Spinal cord (tissue), 10 donors: ENCODE data around the gene XPC. TPM values are rescaled to one million over a fixed set of nuclear protein-coding genes. Genes with fewer than 3 reads are reported as not detected.

Experiments used
- DNase-seq, 6 donors: peaks; one replicate each; pipeline versions ENCODE4 v3.0.0 to v3.0.0-alpha.2; 2013 to 2015; ENCODE audit warnings: low spot score in 6 of 6, low read depth in 4 of 6
- H3K27ac ChIP-seq: one replicate; pipeline ENCODE4 v1.5.1; 2013; ENCODE audit warnings: low read depth, low read length, control low read depth
- H3K27me3 ChIP-seq: one replicate; pipeline ENCODE4 v1.6.1; 2013; ENCODE audit warnings: low read length; ENCODE audit not compliant: control insufficient read depth, insufficient read depth
- H3K36me3 ChIP-seq: one replicate; pipeline ENCODE4 v1.6.1; 2013; ENCODE audit warnings: low read length; ENCODE audit not compliant: control insufficient read depth, insufficient read depth
- H3K4me1 ChIP-seq: one replicate; pipeline ENCODE4 v1.6.1; 2013; ENCODE audit warnings: low read length; ENCODE audit not compliant: control insufficient read depth, insufficient read depth
- H3K4me3 ChIP-seq: one replicate; pipeline ENCODE4 v1.5.1; 2013; ENCODE audit warnings: low read depth, low read length, control low read depth
- H3K9me3 ChIP-seq: one replicate; pipeline ENCODE4 v1.6.1; 2013; ENCODE audit warnings: low read length; ENCODE audit not compliant: control insufficient read depth, insufficient read depth
- WGBS: methylation state at CpG from one replicate; pipeline ENCODE4 v1.1.5; 2013; ENCODE audit warnings: missing lambda C conversion rate; ENCODE audit not compliant: insufficient coverage; 5-methylcytosine and 5-hydroxymethylcytosine counted together
- polyA plus RNA-seq, 2 donors: library from polyadenylated mRNA; unstranded; fragments of 120-200 nt; gene quantifications; one replicate each; pipeline ENCODE4 v1.2.1, GENCODE V29; 2013; ENCODE audit not compliant: insufficient read length in 2 of 2
- total RNA-seq, 2 donors: library from RNA; depleted of rRNA in 1 of 2; stranded (reverse); fragments of 120-200 nt in 1 of 2; fragments of >200 nt in 1 of 2; gene quantifications; one replicate each; pipeline versions ENCODE4 v1.2.3 to v1.2.4, GENCODE V29; 2013 to 2014
- donor health status: healthy.

The XPC gene
- total and polyA plus RNA-seq, 4 donors = 14.7 to 32.6 (median 29.3) TPM

GRCh38 chr3:14152233-14152962 lies 26.0 kb downstream of the XPC start:
- Histone ChIP-seq H3K36me3 (peaks cover 67% of the 10 kb centered on the region), H3K4me3 (no peak overlapping the region), H3K9me3 (no peaks in the 10 kb centered on the region), H3K4me1 (peaks cover 11% of the 10 kb centered on the region), H3K27me3 (no peaks in the 10 kb centered on the region), H3K27ac (no peak overlapping the region)
- 88% methylated on average over 7 of the region's 11 CpGs for WGBS
- DNase-seq = no peak

DNA sequence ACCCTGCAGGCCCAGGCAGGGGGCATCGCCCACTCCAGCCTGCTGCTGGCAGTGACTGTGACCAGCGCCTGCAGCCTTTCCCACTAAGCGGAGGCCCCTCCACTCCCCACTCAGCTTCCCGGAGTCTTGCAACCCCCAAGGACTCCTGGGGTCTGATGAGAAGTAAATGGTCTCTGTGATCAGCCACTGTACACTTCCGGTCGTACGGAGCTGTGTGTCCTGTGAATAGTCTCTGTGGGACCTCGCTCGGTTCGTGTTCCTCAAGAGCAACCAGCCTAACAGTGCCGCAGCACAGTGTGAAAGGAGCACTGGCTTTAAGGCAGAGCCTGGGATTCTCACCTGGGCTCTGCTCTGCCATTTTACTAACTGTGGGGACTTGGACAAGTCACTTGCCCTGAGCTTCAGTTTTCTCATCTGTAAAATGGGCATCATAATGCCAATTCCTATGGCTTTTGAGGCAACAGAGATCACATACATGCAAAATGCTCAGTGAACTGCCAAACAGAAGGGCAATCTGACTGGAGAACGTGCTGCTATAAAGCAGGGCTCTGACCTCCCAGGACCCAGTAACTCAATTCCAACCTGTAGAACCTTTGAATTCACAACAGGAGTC lies 26.8 kb downstream of the XPC start:
- Histone ChIP-seq H3K4me3 (no peak overlapping the region), H3K9me3 (no peaks in the 10 kb centered on the region), H3K4me1 (peaks cover 11% of the 10 kb centered on the region), H3K27me3 (no peaks in the 10 kb centered on the region), H3K36me3 (peaks cover 73% of the 10 kb centered on the region), H3K27ac (no peak overlapping the region)
- DNase-seq = no peak
- 87% methylated on average over 10 of the region's 12 CpGs for WGBS

GRCh38 chr3:14150491-14151230 lies 27.7 kb downstream of the XPC start:
- Histone ChIP-seq H3K27me3 (no peaks in the 10 kb centered on the region), H3K27ac (no peak overlapping the region), H3K36me3 (peaks cover 78% of the 10 kb centered on the region), H3K9me3 (no peaks in the 10 kb centered on the region), H3K4me1 (peaks cover 13% of the 10 kb centered on the region), H3K4me3 (no peak overlapping the region)
- 93% methylated on average over 7 of the region's 9 CpGs for WGBS
- DNase-seq = no peak

- WGBS = 95% methylated on average over 8 of the region's 9 CpGs
- no peaks in the 10 kb centered on the region for H3K9me3 ChIP-seq
- peaks cover 83% of the 10 kb centered on the region for H3K36me3 ChIP-seq
- H3K27ac ChIP-seq = no peak overlapping the region
- H3K27me3 ChIP-seq = no peaks in the 10 kb centered on the region
- H3K4me1 ChIP-seq = peaks cover 17% of the 10 kb centered on the region
- no peak for DNase-seq
- no peak overlapping the region for H3K4me3 ChIP-seq
These were observed 28.3 kb downstream of the XPC start for GRCh38 chr3:14150078-14150477.

DNA sequence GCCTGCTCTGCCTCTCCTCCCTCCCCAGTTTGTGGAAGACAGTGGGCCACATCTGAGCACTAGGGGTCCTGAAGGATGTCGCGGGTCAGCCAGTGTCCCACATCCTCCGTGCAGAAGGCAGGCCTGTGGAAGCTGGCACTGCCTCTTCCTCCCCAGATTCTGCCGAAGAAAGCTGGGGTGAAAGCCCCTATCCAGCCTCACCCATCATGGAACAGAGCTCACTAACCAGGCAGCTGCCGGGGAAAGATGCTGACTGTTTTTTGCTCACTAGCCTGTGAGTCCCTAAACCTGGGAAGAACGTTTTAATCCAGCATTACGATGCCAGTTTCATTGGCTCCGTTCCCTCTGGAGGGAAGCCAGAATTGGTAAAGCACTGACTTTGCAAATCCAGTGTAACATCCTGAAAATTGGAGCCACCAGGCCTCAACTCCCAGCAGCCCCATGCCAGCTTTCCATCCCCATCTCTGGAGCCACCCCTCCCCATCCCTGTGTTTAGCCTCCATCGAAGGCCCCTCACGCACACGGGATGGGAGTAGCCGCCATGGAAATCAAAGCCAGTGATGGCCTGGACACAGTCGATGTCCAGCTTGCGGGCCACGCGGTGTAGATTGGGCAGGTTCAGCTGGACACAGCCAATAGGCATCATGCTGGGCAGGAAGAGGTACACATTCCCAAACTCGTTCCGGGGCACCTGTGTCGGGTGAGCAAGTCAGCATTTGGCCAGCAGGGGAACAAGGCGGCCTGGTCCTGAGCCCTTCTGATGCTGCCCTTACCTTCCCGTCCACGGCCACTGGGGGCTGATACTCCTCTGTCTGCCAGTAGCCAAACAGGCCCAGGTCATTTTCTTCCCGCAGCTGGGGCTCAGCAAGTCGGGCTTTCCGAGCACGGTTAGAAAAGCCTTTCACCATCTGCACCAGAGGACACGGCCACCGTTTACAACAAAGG lies 30.1 kb downstream of the XPC start:
- no peaks in the 10 kb centered on the region for H3K27me3 ChIP-seq
- 73% methylated on average over 28 of the region's 28 CpGs for WGBS
- H3K36me3 ChIP-seq = peaks cover 68% of the 10 kb centered on the region
- peaks cover 26% of the 10 kb centered on the region for H3K4me1 ChIP-seq
- H3K27ac ChIP-seq = no peak overlapping the region
- peak in 2 of 6 donors; percentile 55 to 83 for DNase-seq
- no peaks in the 10 kb centered on the region for H3K9me3 ChIP-seq
- no peak overlapping the region for H3K4me3 ChIP-seq

DNA sequence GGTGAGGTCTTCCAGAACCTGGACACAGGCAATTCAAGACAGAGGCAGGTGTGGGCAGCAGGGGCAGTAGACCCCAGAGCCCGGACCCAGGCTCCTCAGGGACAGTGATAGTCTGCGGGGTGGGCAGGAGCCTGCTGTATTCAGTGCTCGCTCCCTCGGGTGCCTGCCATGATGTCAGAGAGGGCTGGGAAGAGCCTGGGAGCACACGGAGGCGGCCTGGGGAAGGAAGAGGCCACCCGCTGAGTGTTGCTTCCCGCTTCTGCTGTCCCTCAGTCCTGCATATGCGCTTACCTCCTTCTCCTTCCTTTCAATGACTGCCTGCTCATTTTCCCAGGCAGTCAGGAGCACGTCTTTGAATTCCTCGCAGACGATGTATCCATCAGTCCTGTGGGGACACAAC lies 30.8 kb downstream of the XPC start:
- H3K27ac ChIP-seq = no peak overlapping the region

DNA sequence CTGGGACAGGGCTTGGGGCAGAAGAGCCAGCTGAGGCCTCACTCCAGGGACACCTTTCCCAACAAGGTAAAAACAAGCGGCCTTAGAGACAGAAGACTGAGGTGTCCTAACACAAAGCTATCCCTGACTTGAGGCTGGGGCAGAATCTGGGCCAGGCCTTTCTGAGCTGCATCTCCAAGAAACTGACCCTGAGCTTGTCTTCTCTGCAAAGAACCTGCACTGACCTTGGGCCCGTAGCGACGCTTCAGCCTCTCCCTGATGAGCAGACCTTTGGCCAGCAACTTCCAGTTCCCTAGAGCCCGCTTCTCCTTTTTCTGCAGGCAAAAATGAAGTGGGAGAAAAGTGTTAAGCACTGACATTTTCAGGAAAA lies 31.4 kb downstream of the XPC start:
- H3K27me3 ChIP-seq = no peaks in the 10 kb centered on the region
- no peaks in the 10 kb centered on the region for H3K9me3 ChIP-seq
- no peak overlapping the region for H3K27ac ChIP-seq
- peaks cover 26% of the 10 kb centered on the region for H3K4me1 ChIP-seq
- DNase-seq = no peak
- 100% methylated on average over 4 of the region's 5 CpGs for WGBS
- H3K4me3 ChIP-seq = no peak overlapping the region
- peaks cover 61% of the 10 kb centered on the region for H3K36me3 ChIP-seq

More for the DNA sequence above, 30.8 kb downstream of the XPC start:
- 80% methylated on average over 11 of the region's 12 CpGs for WGBS
- H3K36me3 ChIP-seq = peaks cover 64% of the 10 kb centered on the region
- H3K27me3 ChIP-seq = no peaks in the 10 kb centered on the region
- peaks cover 26% of the 10 kb centered on the region for H3K4me1 ChIP-seq
- DNase-seq = no peak
- no peak overlapping the region for H3K4me3 ChIP-seq
- no peaks in the 10 kb centered on the region for H3K9me3 ChIP-seq

DNA sequence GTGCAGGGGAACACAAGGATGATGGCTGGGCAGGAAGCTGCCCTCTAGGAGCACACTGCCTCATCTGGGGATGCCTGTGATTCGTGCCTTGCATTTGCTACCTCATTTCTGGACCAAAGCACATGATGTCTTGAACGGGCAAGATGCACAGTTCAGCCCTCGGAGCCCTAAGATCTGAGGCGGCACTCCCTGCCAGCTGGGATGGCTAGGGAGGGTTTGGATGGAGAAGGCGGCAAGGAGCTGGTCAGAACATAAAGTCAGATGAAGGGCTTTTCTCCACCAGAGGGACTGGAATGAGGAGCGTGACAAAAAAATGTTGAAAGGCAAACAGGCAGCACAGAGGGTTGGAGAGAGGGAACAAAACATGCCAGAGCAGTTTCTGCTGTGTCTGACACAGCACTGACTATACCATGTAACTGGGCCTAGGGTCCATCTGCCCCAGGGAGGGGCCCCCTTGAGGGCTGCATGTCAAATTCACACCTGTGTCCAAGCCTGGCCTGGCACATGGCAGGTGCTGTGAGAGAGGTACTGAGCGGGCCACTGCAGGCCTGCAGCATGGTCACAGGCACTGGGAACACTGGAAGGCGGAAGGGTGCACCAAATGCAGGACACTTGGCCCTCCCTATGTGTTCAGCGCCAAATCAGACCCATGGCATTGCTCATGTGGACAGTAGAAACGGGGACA lies 31.9 kb downstream of the XPC start:
- no peaks in the 10 kb centered on the region for H3K9me3 ChIP-seq
- H3K36me3 ChIP-seq = peaks cover 63% of the 10 kb centered on the region
- no peak for DNase-seq
- no peak overlapping the region for H3K27ac ChIP-seq
- H3K4me1 ChIP-seq = peaks cover 26% of the 10 kb centered on the region
- no peak overlapping the region for H3K4me3 ChIP-seq
- 94% methylated on average over 10 of the region's 10 CpGs for WGBS
- no peaks in the 10 kb centered on the region for H3K27me3 ChIP-seq
